Bronchus fibroblast of lung (primary cell): ENCODE results near the gene GAGE12D. TPM values are rescaled to one million over a fixed set of nuclear protein-coding genes. Genes with fewer than 3 reads are reported as not detected.

Experiments used
- total RNA-seq: library from RNA; depleted of rRNA; stranded (reverse); fragments of >200 nt; gene quantifications from 2 replicates; pipeline ENCODE4 v1.2.3, GENCODE V29; 2015

Gene GAGE12D, protein sequence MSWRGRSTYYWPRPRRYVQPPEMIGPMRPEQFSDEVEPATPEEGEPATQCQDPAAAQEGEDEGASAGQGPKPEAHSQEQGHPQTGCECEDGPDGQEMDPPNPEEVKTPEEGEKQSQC
- not detected in 2 replicates for total RNA-seq

GRCh38 chrX:49541433-49541832 lies at the start of gene GAGE12D:
Gene GAGE12D (plus strand): TSS chrX:49541733. CDS start chrX:49542888, 1,155 bp downstream.

DNA sequence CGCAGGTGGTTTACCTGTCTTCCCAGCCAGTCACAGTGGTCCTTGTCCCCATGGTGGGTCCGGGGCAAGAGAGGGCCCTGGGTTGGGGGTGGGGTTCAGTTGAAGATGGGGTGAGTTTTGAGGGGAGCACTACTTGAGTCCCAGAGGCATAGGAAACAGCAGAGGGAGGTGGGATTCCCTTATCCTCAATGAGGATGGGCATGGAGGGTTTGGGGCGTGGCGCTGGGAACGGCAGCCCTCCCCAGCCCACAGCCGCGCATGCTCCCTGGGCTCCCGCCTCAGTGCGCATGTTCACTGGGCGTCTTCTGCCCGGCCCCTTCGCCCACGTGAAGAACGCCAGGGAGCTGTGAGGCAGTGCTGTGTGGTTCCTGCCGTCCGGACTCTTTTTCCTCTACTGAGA lies 9.7 kb upstream of the GAGE12D start, which contains the start of gene GAGE12C:
Gene GAGE12C, plus strand, starts transcription at position 301 of the 400 bp plus-strand sequence. CDS start 1,155 bp downstream, outside the sequence.

DNA sequence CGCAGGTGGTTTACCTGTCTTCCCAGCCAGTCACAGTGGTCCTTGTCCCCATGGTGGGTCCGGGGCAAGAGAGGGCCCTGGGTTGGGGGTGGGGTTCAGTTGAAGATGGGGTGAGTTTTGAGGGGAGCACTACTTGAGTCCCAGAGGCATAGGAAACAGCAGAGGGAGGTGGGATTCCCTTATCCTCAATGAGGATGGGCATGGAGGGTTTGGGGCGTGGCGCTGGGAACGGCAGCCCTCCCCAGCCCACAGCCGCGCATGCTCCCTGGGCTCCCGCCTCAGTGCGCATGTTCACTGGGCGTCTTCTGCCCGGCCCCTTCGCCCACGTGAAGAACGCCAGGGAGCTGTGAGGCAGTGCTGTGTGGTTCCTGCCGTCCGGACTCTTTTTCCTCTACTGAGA lies 9.5 kb downstream of the GAGE12D start, which contains the start of gene GAGE12E:
Gene GAGE12E, plus strand, starts transcription at position 301 of the 400 bp plus-strand sequence. CDS start 1,155 bp downstream, outside the sequence.

GRCh38 chrX:49560542-49560941 lies 19.0 kb downstream of the GAGE12D start, which contains the start of gene GAGE12F:
Gene GAGE12F (plus strand): TSS chrX:49560842. CDS start chrX:49561997, 1,155 bp downstream.

DNA sequence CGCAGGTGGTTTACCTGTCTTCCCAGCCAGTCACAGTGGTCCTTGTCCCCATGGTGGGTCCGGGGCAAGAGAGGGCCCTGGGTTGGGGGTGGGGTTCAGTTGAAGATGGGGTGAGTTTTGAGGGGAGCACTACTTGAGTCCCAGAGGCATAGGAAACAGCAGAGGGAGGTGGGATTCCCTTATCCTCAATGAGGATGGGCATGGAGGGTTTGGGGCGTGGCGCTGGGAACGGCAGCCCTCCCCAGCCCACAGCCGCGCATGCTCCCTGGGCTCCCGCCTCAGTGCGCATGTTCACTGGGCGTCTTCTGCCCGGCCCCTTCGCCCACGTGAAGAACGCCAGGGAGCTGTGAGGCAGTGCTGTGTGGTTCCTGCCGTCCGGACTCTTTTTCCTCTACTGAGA lies 28.6 kb downstream of the GAGE12D start, which contains the start of gene GAGE12G:
Gene GAGE12G, plus strand, starts transcription at position 301 of the 400 bp plus-strand sequence. CDS start 1,155 bp downstream, outside the sequence.

GRCh38 chrX:49579649-49580048 lies 38.1 kb downstream of the GAGE12D start, which contains the start of gene GAGE12H:
Gene GAGE12H (plus strand): TSS chrX:49579949. CDS start chrX:49581104, 1,155 bp downstream.

GRCh38 chrX:49589196-49589595 lies 47.7 kb downstream of the GAGE12D start, which contains the start of gene GAGE2A:
Gene GAGE2A (plus strand): TSS chrX:49589496. CDS start chrX:49590651, 1,155 bp downstream.

Other genes starting within 250 kb of the GAGE12D start
- gene GAGE10, start 238.1 kb upstream of the GAGE12D start, total RNA-seq = not detected in 2 replicates
- gene GAGE12J, start 219.7 kb upstream of the GAGE12D start, total RNA-seq = not detected in 2 replicates
- not detected in 2 replicates for gene GAGE13, start 210.2 kb upstream of the GAGE12D start, total RNA-seq
- not detected in 2 replicates for gene GAGE12C, start 9.6 kb upstream of the GAGE12D start, total RNA-seq
- not detected in 2 replicates for gene GAGE12E, start 9.6 kb downstream of the GAGE12D start, total RNA-seq
- gene GAGE12F, start 19.1 kb downstream of the GAGE12D start, total RNA-seq = not detected in 2 replicates
- gene GAGE12G, start 28.7 kb downstream of the GAGE12D start, total RNA-seq = not detected in 2 replicates
- not detected in 2 replicates for gene GAGE12H, start 38.2 kb downstream of the GAGE12D start, total RNA-seq
- not detected in 2 replicates for gene GAGE2A, start 47.8 kb downstream of the GAGE12D start, total RNA-seq
- not detected in 2 replicates for gene GAGE1, start 57.3 kb downstream of the GAGE12D start, total RNA-seq
- gene PAGE1, start 154.3 kb downstream of the GAGE12D start, total RNA-seq = not detected in 2 replicates